SK-N-SH (cell line): ENCODE data around the gene MCF2L2. TPM values are rescaled to one million over a fixed set of nuclear protein-coding genes. Genes with fewer than 3 reads are reported as not detected.
A peak's percentile ranks its signal among the peaks of the same experiment; 100 is the strongest.
"Not testable (repeated sequence)": the region's sequence is repeated elsewhere in the genome, so short reads cannot be mapped to it uniquely, and the experiment has no call there.

Experiments used
- CTCF ChIA-PET: fragments of 300-600, 350-600 bp; formaldehyde crosslinking; extraction: SDS; loops from one replicate; lab custom pipeline; 2021; lab: Yijun Ruan, JAX
- POLR2A ChIA-PET: fragments of 350-600 bp; sonication (Branson Sonifier 250); formaldehyde crosslinking; extraction: SDS; loops from one replicate; lab custom pipeline; 2020; ENCODE audit warnings: antibody characterized with exemption, inconsistent platforms; lab: Yijun Ruan, JAX
- DNase-seq: peaks from one replicate; pipeline ENCODE4 v3.0.0; 2012
- H2AFZ ChIP-seq: fragments of 200-600 bp; sonication (generic); 2 replicates; pipeline ENCODE4 v1.8.1; 2016; ENCODE audit warnings: antibody characterized with exemption, mild to moderate bottlenecking, low read depth
- H3F3A ChIP-seq: fragments of 200-600 bp; sonication (generic); replicated peaks from 2 replicates; pipeline ENCODE3; 2016; ENCODE audit warnings: antibody characterized with exemption, mild to moderate bottlenecking; ENCODE audit not compliant: insufficient read depth
- H3K27ac ChIP-seq, 2 experiments: fragments of 200-500 bp in 1 of 2; fragments of 200-600 bp in 1 of 2; sonication (Bioruptor generic) in 1 of 2; sonication (generic), shearing (Covaris generic) in 1 of 2; 2 replicates each; pipeline versions ENCODE4 v1.5.1 to v1.6.1; 2014 to 2016; ENCODE audit warnings: low read depth in 2 of 2, inconsistent platforms in 1 of 2, low read length in 1 of 2, mild to moderate bottlenecking in 1 of 2, mixed read lengths in 1 of 2
- H3K27me3 ChIP-seq: fragments of 200-600 bp; sonication (generic), shearing (Covaris generic); 2 replicates; pipeline ENCODE4 v1.6.1; 2016; ENCODE audit warnings: mixed run types; ENCODE audit not compliant: insufficient read depth
- H3K36me3 ChIP-seq, 2 experiments: fragments of 200-500 bp in 1 of 2; fragments of 200-600 bp in 1 of 2; sonication (Bioruptor generic) in 1 of 2; sonication (generic) in 1 of 2; replicated peaks in 1 of 2; 2 replicates each; pipeline versions ENCODE3 to v1.5.1; 2014 to 2016; ENCODE audit warnings: low read length in 1 of 2, mild to moderate bottlenecking in 1 of 2; ENCODE audit not compliant: insufficient read depth in 2 of 2, control insufficient read depth in 1 of 2
- H3K4me1 ChIP-seq, 2 experiments: fragments of 200-500 bp in 1 of 2; fragments of 200-600 bp in 1 of 2; sonication (Bioruptor generic) in 1 of 2; sonication (generic), shearing (Covaris generic) in 1 of 2; 2 replicates each; pipeline versions ENCODE4 v1.5.1 to v1.6.1; 2014 to 2016; ENCODE audit warnings: low read depth in 1 of 2, low read length in 1 of 2, mixed run types in 1 of 2; ENCODE audit not compliant: insufficient read depth in 2 of 2, control insufficient read depth in 1 of 2
- H3K4me2 ChIP-seq: fragments of 200-600 bp; sonication (generic), shearing (Covaris generic); 2 replicates; pipeline ENCODE4 v1.6.1; 2017; ENCODE audit warnings: mixed run types
- H3K4me3 ChIP-seq, 2 experiments: fragments of 200-500 bp in 1 of 2; fragments of 200-600 bp in 1 of 2; sonication (Bioruptor generic) in 1 of 2; sonication (generic), shearing (Covaris generic) in 1 of 2; 2 replicates each; pipeline versions ENCODE4 v1.5.1 to v1.8.1; 2014 to 2016; ENCODE audit warnings: low read depth in 2 of 2, inconsistent platforms in 1 of 2, low read length in 1 of 2, mild to moderate bottlenecking in 1 of 2, mixed read lengths in 1 of 2, moderate library complexity in 1 of 2
- H3K79me2 ChIP-seq: fragments of 200-600 bp; sonication (generic); 2 replicates; pipeline ENCODE4 v1.8.1; 2017; ENCODE audit warnings: mild to moderate bottlenecking; ENCODE audit not compliant: insufficient read depth
- H3K9ac ChIP-seq: fragments of 200-600 bp; sonication (generic); 2 replicates; pipeline ENCODE4 v1.6.1; 2017; ENCODE audit warnings: mixed run types
- H3K9me2 ChIP-seq: fragments of 200-600 bp; sonication (generic); 2 replicates; pipeline ENCODE4 v1.6.1; 2017; ENCODE audit warnings: mixed run types
- H3K9me3 ChIP-seq: fragments of 200-600 bp; sonication (generic); 2 replicates; pipeline ENCODE4 v1.6.1; 2017; ENCODE audit warnings: mixed run types, mild to moderate bottlenecking, moderate library complexity
- H4K20me1 ChIP-seq: fragments of 200-600 bp; sonication (generic); 2 replicates; pipeline ENCODE4 v1.6.1; 2017; ENCODE audit warnings: mild to moderate bottlenecking, mixed run types; ENCODE audit not compliant: insufficient read depth
- CHD2 ChIP-seq: fragments of 150-350 bp; IDR thresholded peaks from 2 replicates; pipeline ENCODE4 v1.6.1; 2018; ENCODE audit warnings: low read length; ENCODE audit not compliant: partially characterized antibody
- ELF1 ChIP-seq: IDR thresholded peaks from 2 replicates; pipeline ENCODE4 v1.4.0; 2012
- EP300 ChIP-seq, 2 experiments: IDR thresholded peaks; 2 replicates each; pipeline versions ENCODE4 v1.4.0 to v1.6.1; 2012; ENCODE audit warnings: borderline replicate concordance in 1 of 2, low read depth in 1 of 2, low read length in 1 of 2
- FOSL2 ChIP-seq: IDR thresholded peaks from 2 replicates; pipeline ENCODE4 v1.4.0; 2012; ENCODE audit warnings: low read depth, mild to moderate bottlenecking, moderate library complexity, borderline replicate concordance
- FOXM1 ChIP-seq: IDR thresholded peaks from 2 replicates; pipeline ENCODE4 v1.4.0; 2012; ENCODE audit warnings: low read depth, mild to moderate bottlenecking
- GATA2 ChIP-seq: sonication (generic); formaldehyde crosslinking; IDR thresholded peaks from 2 replicates; pipeline ENCODE4 v1.5.0; 2020; ENCODE audit warnings: mild to moderate bottlenecking, missing genetic modification reagents
- IRF3 ChIP-seq: fragments of 150-350 bp; IDR thresholded peaks from 2 replicates; pipeline ENCODE4 v1.6.1; 2016; ENCODE audit warnings: mild to moderate bottlenecking, low read depth, low read length
- REST ChIP-seq: IDR thresholded peaks from 2 replicates; pipeline ENCODE4 v1.6.1; 2012; ENCODE audit warnings: mild to moderate bottlenecking, low read depth, low read length, moderate library complexity
- RFX5 ChIP-seq: IDR thresholded peaks from 2 replicates; pipeline ENCODE4 v1.6.1; 2012; ENCODE audit warnings: mild to moderate bottlenecking, improper control_type of control experiment, low read length
- RXRA ChIP-seq: IDR thresholded peaks from 2 replicates; pipeline ENCODE4 v1.4.0; 2012; ENCODE audit warnings: low read depth, mild to moderate bottlenecking, borderline replicate concordance
- USF1 ChIP-seq: IDR thresholded peaks from 2 replicates; pipeline ENCODE4 v1.4.0; 2012; ENCODE audit warnings: low read depth, borderline replicate concordance
- YY1 ChIP-seq: IDR thresholded peaks from 2 replicates; pipeline ENCODE4 v1.4.0; 2012; ENCODE audit warnings: low read depth, mild to moderate bottlenecking
- WGBS: methylation state at CpG from one replicate; pipeline ENCODE4 v1.1.6; 2017; ENCODE audit warnings: low lambda C conversion rate; 5-methylcytosine and 5-hydroxymethylcytosine counted together
- polyA plus RNA-seq, 3 experiments: library from polyadenylated mRNA; depleted of rRNA; stranded (reverse); fragments of >200 nt; gene quantifications; 2 replicates each; pipeline ENCODE4 v1.2.3, GENCODE V29; 2012

The MCF2L2 gene
- polyA plus RNA-seq, 1 of the 3 experiments (the other 2 are of a cell fraction): 0.56 TPM

- TF ChIP-seq EP300 (IDR thresholded peaks at IDR 0.05; ENCODE audit: borderline replicate concordance in 1 of 2, low read depth in 1 of 2, low read length in 1 of 2) (no peak), RXRA (no peak), FOXM1 (no peak), YY1 (no peak), ELF1 (no peak), CHD2 (no peak), RFX5 (no peak), IRF3 (no peak), USF1 (no peak)
Observed at GRCh38 chr3:183372911-183373310, 55.5 kb downstream of the MCF2L2 start (continued).

- H3K9me2 ChIP-seq, H4K20me1 ChIP-seq, DNase-seq, H3K9ac ChIP-seq, H3K9me3 ChIP-seq, H3K4me1 ChIP-seq, POLR2A ChIA-PET, H3K4me3 ChIP-seq, H3K27me3 ChIP-seq, H3K79me2 ChIP-seq, H3F3A ChIP-seq, H3K4me2 ChIP-seq, H2AFZ ChIP-seq, H3K36me3 ChIP-seq: not testable (repeated sequence)
- peak overlapping the region in 1 of 2 experiments; percentile 70; a peak in 2 of 4 replicates for H3K27ac ChIP-seq
- CTCF ChIA-PET: interaction anchor here (1.2 to 3.4 kb wide), 4 partner anchors 11 to 187 kb away, joined by 3 to 32 read pairs (median 12); no protein-coding TSS in a partner anchor
- WGBS: 99% methylated on average over 5 of the region's 5 CpGs
Observed at GRCh38 chr3:183371600-183371968, 56.8 kb downstream of the MCF2L2 start.

- Histone ChIP-seq H3K4me2 (no peak overlapping the region), H3K4me1 (0 out of 4 replicates have a peak, but pooled peaks cover 0 to 6% of the 10 kb centered on the region in 2 experiments), H3F3A (no peaks in the 10 kb centered on the region), H3K4me3 (no peak overlapping the region), H3K36me3 (no peaks in the 10 kb centered on the region), H3K27me3 (no peaks in the 10 kb centered on the region), H2AFZ (no peak overlapping the region), H3K27ac (peak overlapping the region in 1 of 2 experiments; percentile 70; a peak in 2 of 4 replicates), H3K9me2 (no peaks in the 10 kb centered on the region), H3K79me2 (no peaks in the 10 kb centered on the region), H3K9me3 (no peaks in the 10 kb centered on the region), H3K9ac (no peak overlapping the region), H4K20me1 (no peaks in the 10 kb centered on the region)
- DNase-seq: no peak
- ChIA-PET CTCF (interaction anchor here (0.9 to 1.0 kb wide), 3 partner anchors 116 to 186 kb away, joined by 3 read pairs; no protein-coding TSS in a partner anchor), POLR2A (no interaction called here)
- TF ChIP-seq GATA2 (CRISPR knock-in tag) (no peak), FOSL2 (no peak), REST (no peak)
- 98% methylated on average over 4 of the region's 4 CpGs for WGBS
Observed at GRCh38 chr3:183370391-183370790, 58.0 kb downstream of the MCF2L2 start.
